HG03439 (cell line): Measurements from ENCODE around the gene GAPT.
A peak's percentile ranks its signal among the peaks of the same experiment; 100 is the strongest.

Experiments used
- ATAC-seq: cut with Tn5 transposase; IDR thresholded peaks from one replicate; pipeline ENCODE4 v1.9.1; 2021; ENCODE audit warnings: mild to moderate bottlenecking, moderate library complexity; ENCODE audit not compliant: unreplicated experiment

The GAPT gene

GRCh38 chr5:58460732-58461286 is 30.4 kb upstream of the GAPT start:
- ATAC-seq = peak; percentile 75

GRCh38 chr5:58462154-58462553 is 29.1 kb upstream of the GAPT start:
- ATAC-seq = no peak

GRCh38 chr5:58462623-58463230 is 28.5 kb upstream of the GAPT start:
- ATAC-seq = no peak

- ATAC-seq = peak; percentile 89
These were observed 24.3 kb upstream of the GAPT start for GRCh38 chr5:58466939-58467338.

- no peak for ATAC-seq
These were observed 21.3 kb upstream of the GAPT start for GRCh38 chr5:58469896-58470295.

- ATAC-seq = no peak
These were observed 15.8 kb upstream of the GAPT start for GRCh38 chr5:58475404-58475803.

- ATAC-seq = no peak
These were observed 13.4 kb upstream of the GAPT start for GRCh38 chr5:58477760-58478376.

GRCh38 chr5:58481066-58481676 is 10.1 kb upstream of the GAPT start:
- no peak for ATAC-seq

- no peak for ATAC-seq
These were observed 9.4 kb upstream of the GAPT start for GRCh38 chr5:58481828-58482227.

- no peak for ATAC-seq
These were observed 8.7 kb upstream of the GAPT start for GRCh38 chr5:58482536-58482935.

GRCh38 chr5:58484505-58484904 is 6.7 kb upstream of the GAPT start:
- ATAC-seq = no peak

- ATAC-seq = no peak
These were observed 4.9 kb upstream of the GAPT start for GRCh38 chr5:58486290-58486689.

- no peak for ATAC-seq
These were observed 709 bp upstream of the GAPT start for GRCh38 chr5:58490402-58491050.

- ATAC-seq = no peak
These were observed 1.9 kb downstream of the GAPT start for GRCh38 chr5:58493141-58493540.

GRCh38 chr5:58496488-58496887 is 5.3 kb downstream of the GAPT start:
- ATAC-seq = no peak

- no peak for ATAC-seq
These were observed 6.2 kb downstream of the GAPT start for GRCh38 chr5:58497386-58497785.

- no peak for ATAC-seq
These were observed 6.7 kb downstream of the GAPT start for GRCh38 chr5:58497921-58498320.

GRCh38 chr5:58498340-58498942 is 7.2 kb downstream of the GAPT start:
- no peak for ATAC-seq

- no peak for ATAC-seq
These were observed 8.0 kb downstream of the GAPT start for GRCh38 chr5:58499231-58499630.

- no peak for ATAC-seq
These were observed 8.7 kb downstream of the GAPT start for GRCh38 chr5:58499941-58500340.

- ATAC-seq = no peak
These were observed 10.7 kb downstream of the GAPT start for GRCh38 chr5:58501778-58502417.
